Activated CD4-positive, CD25-positive, alpha-beta regulatory T cell treated with anti-CD3 and anti-CD28 coated beads, Interleukin-2, amount 50 U/mL, for 16 hours (primary cell): ENCODE results near the gene ATP6V0D1.
A peak's percentile ranks its signal among the peaks of the same experiment; 100 is the strongest.

Experiments used
- DNase-seq: peaks from one replicate; pipeline ENCODE4 v3.0.0-alpha.2; 2020; ENCODE audit warnings: low read depth, low spot score

Gene ATP6V0D1

GRCh38 chr16:67463059-67463458, 17.9 kb downstream of the ATP6V0D1 start:
- no peak for DNase-seq

DNA sequence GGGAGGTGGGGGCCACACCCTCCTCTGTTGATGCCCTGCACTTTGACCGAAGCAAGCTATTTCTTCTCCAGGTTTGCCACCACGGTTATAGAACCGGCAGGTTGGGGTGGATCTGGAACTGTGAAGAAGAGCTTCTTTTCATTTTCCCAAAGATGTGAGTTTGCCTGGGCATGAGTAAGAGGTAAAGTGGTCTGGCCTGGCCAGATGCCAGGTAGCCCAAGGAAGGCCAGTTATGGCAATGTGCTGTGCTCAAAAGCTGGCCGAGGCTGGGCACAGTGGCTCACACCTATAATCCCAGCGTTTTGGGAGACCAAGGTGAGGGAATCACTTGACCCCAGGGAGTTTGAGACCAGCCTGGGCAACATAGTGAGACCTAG, 18.7 kb downstream of the ATP6V0D1 start:
- DNase-seq = no peak

GRCh38 chr16:67461600-67462278, 19.2 kb downstream of the ATP6V0D1 start:
- no peak for DNase-seq

- DNase-seq = no peak
These were observed 20.0 kb downstream of the ATP6V0D1 start for GRCh38 chr16:67460961-67461360.

DNA sequence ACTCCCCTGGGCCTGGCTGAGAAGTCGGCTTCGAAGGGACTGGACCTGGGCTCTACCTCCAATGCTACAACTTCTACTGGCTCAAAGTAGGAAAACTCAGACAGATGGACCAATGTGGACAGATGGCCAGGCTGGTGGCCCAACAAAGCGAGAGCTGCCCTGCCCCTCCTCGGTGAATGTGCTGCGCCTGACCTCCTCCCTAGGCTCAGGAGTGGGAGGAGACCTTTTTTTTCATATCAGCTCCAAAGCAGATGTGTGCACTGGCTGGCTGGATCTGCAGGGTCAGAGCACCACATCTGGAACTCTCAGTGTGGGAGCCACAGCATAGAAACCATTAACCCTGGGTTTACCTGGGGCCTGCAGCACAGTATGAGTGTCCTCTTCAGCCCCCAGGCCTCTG, 20.8 kb downstream of the ATP6V0D1 start:
- no peak for DNase-seq

- no peak for DNase-seq
These were observed 21.2 kb downstream of the ATP6V0D1 start for GRCh38 chr16:67459861-67460150.

- DNase-seq = no peak
These were observed 21.7 kb downstream of the ATP6V0D1 start for GRCh38 chr16:67459066-67459860.

GRCh38 chr16:67458121-67458641, 22.8 kb downstream of the ATP6V0D1 start:
- DNase-seq = no peak

DNA sequence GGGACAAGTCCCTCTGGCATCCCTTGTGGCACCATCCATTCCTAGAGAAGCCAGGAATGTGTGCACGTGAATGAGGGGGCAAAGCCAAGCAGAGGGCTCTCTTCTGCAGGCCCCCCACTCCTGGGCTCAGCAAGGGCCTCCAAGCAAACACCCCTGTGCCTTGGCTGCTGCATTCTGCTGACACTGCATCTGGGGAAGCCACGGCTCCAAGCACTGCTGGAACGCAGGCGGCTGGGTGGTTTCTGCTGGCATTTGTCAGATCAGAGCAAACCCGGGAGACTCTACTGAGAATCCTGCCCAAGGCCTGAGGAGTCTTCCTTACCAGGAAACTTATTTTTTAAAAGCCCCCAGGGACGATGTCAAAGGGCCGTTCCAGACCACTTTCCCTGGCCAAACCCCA, 23.3 kb downstream of the ATP6V0D1 start:
- DNase-seq = no peak

- DNase-seq = no peak
These were observed 24.4 kb downstream of the ATP6V0D1 start for GRCh38 chr16:67456391-67457081.

DNA sequence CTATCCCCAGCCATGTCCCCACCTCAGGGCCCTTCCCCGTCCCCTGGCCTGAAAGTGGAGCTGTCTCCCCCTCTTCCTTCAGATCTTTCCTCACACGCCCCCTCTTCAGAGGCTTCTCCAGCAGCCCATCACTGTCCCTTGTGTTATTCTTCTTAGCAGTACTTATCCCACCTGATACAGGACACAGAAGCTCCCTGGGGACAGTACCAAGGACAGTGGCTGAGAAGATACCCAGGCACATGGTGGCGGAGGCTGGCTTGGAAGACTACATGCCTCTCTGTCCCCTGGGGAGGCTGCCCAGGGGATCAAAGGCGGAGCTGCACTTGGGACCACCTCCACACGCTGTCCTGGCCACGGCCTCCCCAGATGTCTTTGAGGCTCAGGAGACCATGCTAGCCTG, 26.1 kb downstream of the ATP6V0D1 start:
- no peak for DNase-seq

- no peak for DNase-seq
These were observed 26.9 kb downstream of the ATP6V0D1 start for GRCh38 chr16:67454104-67454503.

- no peak for DNase-seq
These were observed 29.1 kb downstream of the ATP6V0D1 start for GRCh38 chr16:67451704-67452435.

DNA sequence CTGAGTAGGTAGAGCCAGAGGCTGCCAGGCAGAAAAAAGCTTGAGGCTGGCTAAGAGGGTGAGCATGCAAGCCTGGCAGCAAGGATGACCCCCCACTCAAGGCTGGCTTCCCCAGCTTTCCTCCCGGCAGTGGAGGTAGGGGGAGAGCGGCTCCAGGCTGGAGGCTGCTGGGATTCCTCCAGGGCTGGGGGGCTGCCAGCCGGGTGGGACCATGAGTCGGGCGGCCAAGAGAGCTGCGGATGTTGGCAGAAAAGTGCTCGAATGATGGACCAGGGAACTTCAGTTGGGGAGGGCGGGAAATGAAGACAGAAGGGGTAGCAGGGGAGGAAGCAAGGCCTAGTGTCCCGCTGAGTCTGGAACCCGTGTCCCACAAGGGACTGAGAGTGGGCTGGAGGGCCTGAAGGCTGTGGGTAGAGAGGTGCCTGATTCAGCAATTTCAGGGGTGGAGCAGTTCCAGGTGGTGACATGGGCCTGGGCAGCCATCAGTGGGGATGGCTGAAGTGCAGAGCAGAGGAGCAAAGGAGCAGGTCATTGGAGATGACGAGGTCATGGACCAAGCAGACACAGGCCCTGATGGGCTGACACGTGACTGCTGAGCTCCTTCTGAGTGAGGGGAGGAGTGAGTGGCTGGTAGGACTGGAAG, 29.8 kb downstream of the ATP6V0D1 start:
- DNase-seq = no peak

- no peak for DNase-seq
These were observed 31.2 kb downstream of the ATP6V0D1 start for GRCh38 chr16:67449739-67450138.

DNA sequence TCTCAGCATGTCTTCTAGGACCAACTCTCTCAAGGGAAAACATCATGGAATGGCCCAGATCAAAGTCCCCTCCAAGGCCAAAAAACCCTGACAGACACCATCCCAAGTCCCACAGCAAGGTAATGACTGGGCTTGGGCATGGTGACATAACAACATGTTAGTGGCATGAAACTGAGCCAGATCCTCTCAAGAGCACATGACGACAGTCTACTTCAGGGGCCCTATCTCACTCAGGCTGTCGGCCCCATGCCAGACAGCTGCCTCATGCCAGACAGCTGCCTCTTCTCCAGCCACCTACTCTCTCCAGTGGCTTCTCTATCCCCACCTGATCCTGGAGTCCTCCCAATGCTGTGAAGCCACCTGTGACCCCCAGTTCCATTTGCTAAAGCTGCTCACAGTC, 31.6 kb downstream of the ATP6V0D1 start:
- no peak for DNase-seq

- no peak for DNase-seq
These were observed 32.4 kb downstream of the ATP6V0D1 start for GRCh38 chr16:67448580-67448979.

DNA sequence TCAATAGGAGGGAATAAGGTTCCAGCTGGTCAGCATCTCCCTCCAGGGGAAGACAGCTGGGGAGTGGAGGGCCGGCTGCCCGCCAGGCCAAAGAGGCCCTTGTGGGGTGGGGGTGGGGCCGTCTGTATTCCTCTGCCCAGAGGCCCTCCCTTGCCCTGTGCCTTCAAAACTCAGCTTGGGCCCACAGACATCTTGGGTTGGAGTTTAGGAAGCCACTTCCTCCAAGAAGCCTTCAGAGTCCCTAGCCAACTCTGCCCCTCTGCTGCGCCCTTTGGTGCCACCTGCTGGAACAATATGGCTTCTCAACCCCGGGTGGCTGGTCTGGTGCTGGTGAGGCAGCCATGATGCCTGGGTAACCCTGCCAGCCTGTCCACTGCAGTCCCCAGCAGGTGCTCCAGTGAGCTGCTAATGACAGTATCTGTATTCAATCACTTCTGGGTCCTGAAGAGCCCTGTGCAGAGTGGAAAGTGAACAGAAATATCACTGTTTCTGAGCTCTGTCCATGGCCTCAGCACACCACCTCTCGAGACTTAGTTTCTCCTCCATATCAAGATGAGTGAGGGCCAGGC, 33.4 kb downstream of the ATP6V0D1 start:
- DNase-seq = peak; percentile 20

DNA sequence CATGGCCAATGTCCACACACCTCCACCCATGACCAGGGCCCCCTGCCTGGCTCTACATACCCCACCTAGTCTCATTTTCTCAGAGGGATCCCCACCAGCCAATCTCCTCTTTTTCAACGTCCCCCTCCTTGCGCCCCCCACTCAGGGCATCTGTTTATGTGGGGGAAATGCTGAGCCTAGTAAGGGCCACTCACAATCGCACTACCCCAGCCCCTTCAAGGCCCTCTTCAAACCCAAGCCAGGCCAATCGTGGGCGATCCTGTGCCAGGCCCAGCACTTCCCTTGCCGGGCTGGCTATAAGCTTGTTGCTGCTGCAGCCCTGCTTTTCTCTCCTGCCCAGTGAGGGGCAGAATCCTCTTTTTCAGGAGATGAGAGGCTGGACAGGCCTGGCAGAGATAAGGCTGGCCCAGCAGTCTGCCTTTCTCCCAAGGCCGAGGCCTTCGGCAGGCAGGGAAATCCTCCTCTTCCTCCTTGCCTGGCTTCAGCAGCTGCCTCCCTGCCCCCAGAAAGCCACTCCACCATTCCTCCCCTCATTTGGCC, 33.9 kb downstream of the ATP6V0D1 start:
- no peak for DNase-seq

GRCh38 chr16:67445913-67446907, 34.7 kb downstream of the ATP6V0D1 start:
- DNase-seq = no peak
